WTC11 (cell line): ENCODE measurements around the gene TAF4. TPM values are rescaled to one million over a fixed set of nuclear protein-coding genes. Genes with fewer than 3 reads are reported as not detected.
A peak's percentile ranks its signal among the peaks of the same experiment; 100 is the strongest.

ENCODE experiments used
- ATAC-seq: fragments of 200-7000 bp; cut with Tn5 transposase; 2 replicates; pipeline ENCODE4 v1.10.0; 2021; ENCODE audit warnings: mild to moderate bottlenecking, moderate library complexity
- CTCF ChIA-PET: fragments of 300-600 bp; sonication (Branson Sonifier 250); formaldehyde crosslinking; loops from one replicate; lab custom pipeline; 2021; ENCODE audit warnings: antibody characterized with exemption; lab: Charles Lee
- POLR2A ChIA-PET: fragments of 350-600 bp; sonication (Branson Sonifier 250); formaldehyde crosslinking; loops from one replicate; lab custom pipeline; 2021; ENCODE audit warnings: antibody characterized with exemption; lab: Charles Lee
- DNase-seq: peaks from one replicate; pipeline ENCODE4 v3.0.0; 2021; ENCODE audit warnings: low spot score
- H3K27ac Mint-ChIP-seq: 2 replicates; pipeline ENCODE4 v1.8.0; 2021; ENCODE audit warnings: mixed read lengths
- H3K27me3 Mint-ChIP-seq: 2 replicates; pipeline ENCODE4 v1.8.0; 2021; ENCODE audit warnings: low read depth, mild to moderate bottlenecking, moderate library complexity, mixed read lengths
- H3K36me3 Mint-ChIP-seq: 2 replicates; pipeline ENCODE4 v1.8.0; 2021; ENCODE audit warnings: mixed read lengths
- H3K4me1 Mint-ChIP-seq: 2 replicates; pipeline ENCODE4 v1.8.0; 2022; ENCODE audit warnings: mixed read lengths
- H3K4me3 Mint-ChIP-seq: 2 replicates; pipeline ENCODE4 v1.8.0; 2021; ENCODE audit warnings: mild to moderate bottlenecking, moderate library complexity, mixed read lengths
- H3K9me3 Mint-ChIP-seq: 2 replicates; pipeline ENCODE4 v1.8.0; 2021; ENCODE audit warnings: mixed read lengths
- ATF2 ChIP-seq: sonication (generic); formaldehyde crosslinking; IDR thresholded peaks from 2 replicates; pipeline ENCODE4 v1.8.1; 2022; ENCODE audit warnings: low read depth, missing genetic modification reagents, borderline replicate concordance
- CBFB ChIP-seq: sonication (generic); formaldehyde crosslinking; IDR thresholded peaks from 2 replicates; pipeline ENCODE4 v1.8.1; 2022; ENCODE audit warnings: mild to moderate bottlenecking, low read depth, missing genetic modification reagents
- CREM ChIP-seq: sonication (generic); formaldehyde crosslinking; IDR thresholded peaks from 2 replicates; pipeline ENCODE4 v1.8.1; 2022; ENCODE audit warnings: mild to moderate bottlenecking, missing genetic modification reagents, moderate library complexity
- FOXJ3 ChIP-seq: sonication (generic); formaldehyde crosslinking; IDR thresholded peaks from 2 replicates; pipeline ENCODE4 v1.9.0; 2021; ENCODE audit warnings: missing genetic modification reagents, mild to moderate bottlenecking, borderline replicate concordance
- HMGA2 ChIP-seq: fragments of 250-450 bp; sonication (Bioruptor Pico); IDR thresholded peaks from 2 replicates; pipeline ENCODE4 v1.4.0; 2021; ENCODE audit warnings: mild to moderate bottlenecking, moderate library complexity
- MLX ChIP-seq: sonication (generic); formaldehyde crosslinking; IDR thresholded peaks from 2 replicates; pipeline ENCODE4 v1.8.1; 2023; ENCODE audit warnings: mild to moderate bottlenecking, missing genetic modification reagents, moderate library complexity
- MXD4 ChIP-seq: fragments of 250-450 bp; sonication (Bioruptor Pico); IDR thresholded peaks from 2 replicates; pipeline ENCODE4 v1.8.0; 2021; ENCODE audit warnings: mild to moderate bottlenecking, moderate library complexity, borderline replicate concordance
- NFATC4 ChIP-seq: fragments of 250-450 bp; sonication (Bioruptor Pico); IDR thresholded peaks from 2 replicates; pipeline ENCODE4 v1.9.0; 2021; ENCODE audit warnings: mild to moderate bottlenecking
- NR1H2 ChIP-seq: sonication (generic); formaldehyde crosslinking; IDR thresholded peaks from 2 replicates; pipeline ENCODE4 v1.9.0; 2021; ENCODE audit warnings: mild to moderate bottlenecking, moderate library complexity, missing genetic modification reagents
- TEAD4 ChIP-seq: sonication (generic); formaldehyde crosslinking; IDR thresholded peaks from 2 replicates; pipeline ENCODE4 v1.8.0; 2022; ENCODE audit warnings: mild to moderate bottlenecking, missing genetic modification reagents
- ZNF232 ChIP-seq: sonication (generic); formaldehyde crosslinking; IDR thresholded peaks from 2 replicates; pipeline ENCODE4 v1.8.0; 2022; ENCODE audit warnings: mild to moderate bottlenecking, missing genetic modification reagents
- ZNF281 ChIP-seq: sonication (generic); formaldehyde crosslinking; IDR thresholded peaks from 2 replicates; pipeline ENCODE4 v1.8.0; 2023; ENCODE audit warnings: mild to moderate bottlenecking, missing genetic modification reagents
- ZNF423 ChIP-seq: fragments of 250-450 bp; sonication (Bioruptor Pico); IDR thresholded peaks from 2 replicates; pipeline ENCODE4 v2.1.2; 2022; ENCODE audit warnings: mild to moderate bottlenecking, moderate library complexity
- total RNA-seq: library from RNA; stranded (reverse); gene quantifications from 3 replicates; pipeline ENCODE4 v1.2.3, GENCODE V29; 2021
- TF ChIP-seq, protein P1 (sequence below): sonication (generic); formaldehyde crosslinking; IDR thresholded peaks from 2 replicates; pipeline ENCODE4 v1.8.1; 2023; ENCODE audit warnings: mild to moderate bottlenecking, missing genetic modification reagents
- TF ChIP-seq, protein P2 (sequence below): sonication (generic); formaldehyde crosslinking; IDR thresholded peaks from 2 replicates; pipeline ENCODE4 v1.8.1; 2022; ENCODE audit warnings: mild to moderate bottlenecking, missing genetic modification reagents, moderate library complexity, borderline replicate concordance
- TF ChIP-seq, protein P3 (sequence below): sonication (generic); formaldehyde crosslinking; IDR thresholded peaks from 2 replicates; pipeline ENCODE4 v1.8.1; 2023; ENCODE audit warnings: mild to moderate bottlenecking, missing genetic modification reagents, moderate library complexity

Gene TAF4
- total RNA-seq, 1 experiment from 2014 or later, result 34.4 TPM

GRCh38 chr20:61979701-61980635 is 85.7 kb downstream of the TAF4 start:
- DNase-seq, result no peak
- no peak for ATAC-seq
- Mint-ChIP-seq H3K4me3 (no peak overlapping the region), H3K36me3 (peaks cover 10% of the 10 kb centered on the region), H3K9me3 (no peaks in the 10 kb centered on the region), H3K27me3 (no peaks in the 10 kb centered on the region)
- CTCF ChIA-PET, result no interaction called here
- POLR2A ChIA-PET, result no interaction called here
- no peak for TF ChIP-seq FOXJ3 (CRISPR knock-in tag)
- no peak for TF ChIP-seq ATF2
- TF ChIP-seq, protein P1, sequence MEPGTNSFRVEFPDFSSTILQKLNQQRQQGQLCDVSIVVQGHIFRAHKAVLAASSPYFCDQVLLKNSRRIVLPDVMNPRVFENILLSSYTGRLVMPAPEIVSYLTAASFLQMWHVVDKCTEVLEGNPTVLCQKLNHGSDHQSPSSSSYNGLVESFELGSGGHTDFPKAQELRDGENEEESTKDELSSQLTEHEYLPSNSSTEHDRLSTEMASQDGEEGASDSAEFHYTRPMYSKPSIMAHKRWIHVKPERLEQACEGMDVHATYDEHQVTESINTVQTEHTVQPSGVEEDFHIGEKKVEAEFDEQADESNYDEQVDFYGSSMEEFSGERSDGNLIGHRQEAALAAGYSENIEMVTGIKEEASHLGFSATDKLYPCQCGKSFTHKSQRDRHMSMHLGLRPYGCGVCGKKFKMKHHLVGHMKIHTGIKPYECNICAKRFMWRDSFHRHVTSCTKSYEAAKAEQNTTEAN (CRISPR knock-in tag), result no peak
- TF ChIP-seq, all 79 proteins: peak for 0
- peak overlapping the region; percentile 60 for H3K27ac Mint-ChIP-seq
- peaks cover 2% of the 10 kb centered on the region; the same call in 1 of the 2 replicates for H3K4me1 Mint-ChIP-seq

- Mint-ChIP-seq H3K4me1 (peaks cover 2% of the 10 kb centered on the region; the same call in 1 of the 2 replicates), H3K9me3 (no peaks in the 10 kb centered on the region), H3K27ac (no peak overlapping the region), H3K36me3 (peaks cover 10% of the 10 kb centered on the region), H3K4me3 (no peak overlapping the region), H3K27me3 (no peaks in the 10 kb centered on the region)
- ChIA-PET CTCF (no interaction called here), POLR2A (no interaction called here)
- DNase-seq (no peak), ATAC-seq (no peak)
- TF ChIP-seq ATF2, result no peak
- no peak for TF ChIP-seq FOXJ3 (CRISPR knock-in tag)
- TF ChIP-seq, protein P1 (CRISPR knock-in tag), result no peak
- no peak for TF ChIP-seq ZNF281 (CRISPR knock-in tag)
- TF ChIP-seq ZNF423 (CRISPR knock-in tag), result no peak
- TF ChIP-seq, protein P2, sequence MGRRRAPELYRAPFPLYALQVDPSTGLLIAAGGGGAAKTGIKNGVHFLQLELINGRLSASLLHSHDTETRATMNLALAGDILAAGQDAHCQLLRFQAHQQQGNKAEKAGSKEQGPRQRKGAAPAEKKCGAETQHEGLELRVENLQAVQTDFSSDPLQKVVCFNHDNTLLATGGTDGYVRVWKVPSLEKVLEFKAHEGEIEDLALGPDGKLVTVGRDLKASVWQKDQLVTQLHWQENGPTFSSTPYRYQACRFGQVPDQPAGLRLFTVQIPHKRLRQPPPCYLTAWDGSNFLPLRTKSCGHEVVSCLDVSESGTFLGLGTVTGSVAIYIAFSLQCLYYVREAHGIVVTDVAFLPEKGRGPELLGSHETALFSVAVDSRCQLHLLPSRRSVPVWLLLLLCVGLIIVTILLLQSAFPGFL (CRISPR knock-in tag), result no peak
- no peak for TF ChIP-seq TEAD4 (CRISPR knock-in tag)
- no peak for TF ChIP-seq CREM (CRISPR knock-in tag)
- no peak for TF ChIP-seq HMGA2
- TF ChIP-seq, protein P3, sequence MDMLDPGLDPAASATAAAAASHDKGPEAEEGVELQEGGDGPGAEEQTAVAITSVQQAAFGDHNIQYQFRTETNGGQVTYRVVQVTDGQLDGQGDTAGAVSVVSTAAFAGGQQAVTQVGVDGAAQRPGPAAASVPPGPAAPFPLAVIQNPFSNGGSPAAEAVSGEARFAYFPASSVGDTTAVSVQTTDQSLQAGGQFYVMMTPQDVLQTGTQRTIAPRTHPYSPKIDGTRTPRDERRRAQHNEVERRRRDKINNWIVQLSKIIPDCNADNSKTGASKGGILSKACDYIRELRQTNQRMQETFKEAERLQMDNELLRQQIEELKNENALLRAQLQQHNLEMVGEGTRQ (CRISPR knock-in tag), result no peak
- TF ChIP-seq ZNF232 (CRISPR knock-in tag), result no peak
- TF ChIP-seq NR1H2 (CRISPR knock-in tag), result no peak
- no peak for TF ChIP-seq MLX (CRISPR knock-in tag)
- TF ChIP-seq CBFB (CRISPR knock-in tag), result no peak
- TF ChIP-seq NFATC4 (CRISPR knock-in tag), result no peak
- TF ChIP-seq MXD4 (CRISPR knock-in tag), result no peak
These were observed 86.6 kb downstream of the TAF4 start for GRCh38 chr20:61979090-61979489.
